ENCODE measurements around the gene ZNF492.

DNA sequence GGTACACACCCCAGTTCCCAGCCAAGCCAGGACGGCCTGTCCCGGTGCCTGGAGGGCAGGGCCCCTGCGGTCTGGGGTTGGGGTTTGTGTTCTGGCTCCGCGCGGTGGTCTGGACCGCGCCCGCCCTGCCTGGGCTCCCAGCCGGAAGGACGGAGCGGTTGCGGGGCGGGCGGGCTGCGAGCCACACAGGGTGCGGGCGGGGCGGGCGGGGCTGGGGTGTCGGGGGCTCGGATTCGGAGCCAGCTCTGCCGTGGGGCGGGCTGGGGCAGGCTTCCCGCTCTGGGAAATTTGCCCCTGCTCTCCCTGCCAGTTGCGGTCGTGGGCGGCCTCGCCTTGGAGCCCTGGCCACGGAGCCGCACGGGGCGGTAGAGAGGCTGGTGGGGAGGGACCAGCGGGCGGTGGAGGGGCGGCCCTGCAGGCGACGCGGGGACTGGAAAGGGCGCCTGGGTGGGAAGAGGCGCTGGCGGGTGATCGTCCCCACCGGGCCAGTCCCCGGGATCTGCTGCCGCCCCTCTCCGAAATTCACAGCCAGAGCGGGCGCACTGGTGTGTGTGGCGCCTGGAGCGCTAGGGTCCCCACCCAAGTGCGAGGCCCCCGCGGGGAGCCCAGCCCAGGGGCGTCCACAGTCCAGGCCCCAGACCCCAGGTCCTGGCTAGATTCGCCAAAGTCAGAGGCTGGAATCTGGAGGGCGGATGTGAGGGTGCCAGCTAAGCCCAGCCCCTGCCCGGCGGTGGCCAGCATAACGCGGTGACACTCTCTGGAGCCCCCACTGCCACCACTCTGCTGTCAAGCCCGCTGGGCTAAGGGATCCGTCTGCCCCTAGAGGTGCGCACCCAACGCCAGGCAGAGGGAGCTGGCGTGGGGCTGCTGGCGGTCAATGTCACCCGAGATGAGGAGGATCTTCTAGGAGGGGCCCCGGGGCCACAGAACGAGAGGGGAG lies 11.0 kb upstream of the ZNF492 start:
- no peak for TF ChIP-seq EZH2 (IDR thresholded peaks at IDR 0.05; ENCODE audit: borderline replicate concordance, low read depth, low read length, poor library complexity, severe bottlenecking)
- TF ChIP-seq, protein P1, sequence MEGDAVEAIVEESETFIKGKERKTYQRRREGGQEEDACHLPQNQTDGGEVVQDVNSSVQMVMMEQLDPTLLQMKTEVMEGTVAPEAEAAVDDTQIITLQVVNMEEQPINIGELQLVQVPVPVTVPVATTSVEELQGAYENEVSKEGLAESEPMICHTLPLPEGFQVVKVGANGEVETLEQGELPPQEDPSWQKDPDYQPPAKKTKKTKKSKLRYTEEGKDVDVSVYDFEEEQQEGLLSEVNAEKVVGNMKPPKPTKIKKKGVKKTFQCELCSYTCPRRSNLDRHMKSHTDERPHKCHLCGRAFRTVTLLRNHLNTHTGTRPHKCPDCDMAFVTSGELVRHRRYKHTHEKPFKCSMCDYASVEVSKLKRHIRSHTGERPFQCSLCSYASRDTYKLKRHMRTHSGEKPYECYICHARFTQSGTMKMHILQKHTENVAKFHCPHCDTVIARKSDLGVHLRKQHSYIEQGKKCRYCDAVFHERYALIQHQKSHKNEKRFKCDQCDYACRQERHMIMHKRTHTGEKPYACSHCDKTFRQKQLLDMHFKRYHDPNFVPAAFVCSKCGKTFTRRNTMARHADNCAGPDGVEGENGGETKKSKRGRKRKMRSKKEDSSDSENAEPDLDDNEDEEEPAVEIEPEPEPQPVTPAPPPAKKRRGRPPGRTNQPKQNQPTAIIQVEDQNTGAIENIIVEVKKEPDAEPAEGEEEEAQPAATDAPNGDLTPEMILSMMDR (conservative IDR thresholded peaks at IDR 0.05; ENCODE audit: low read depth, low read length): no peak
